Measurements from ENCODE around the gene UGGT2. TPM values are rescaled to one million over a fixed set of nuclear protein-coding genes. Genes with fewer than 3 reads are reported as not detected.
A peak's percentile ranks its signal among the peaks of the same experiment; 100 is the strongest.

UGGT2 gene, protein sequence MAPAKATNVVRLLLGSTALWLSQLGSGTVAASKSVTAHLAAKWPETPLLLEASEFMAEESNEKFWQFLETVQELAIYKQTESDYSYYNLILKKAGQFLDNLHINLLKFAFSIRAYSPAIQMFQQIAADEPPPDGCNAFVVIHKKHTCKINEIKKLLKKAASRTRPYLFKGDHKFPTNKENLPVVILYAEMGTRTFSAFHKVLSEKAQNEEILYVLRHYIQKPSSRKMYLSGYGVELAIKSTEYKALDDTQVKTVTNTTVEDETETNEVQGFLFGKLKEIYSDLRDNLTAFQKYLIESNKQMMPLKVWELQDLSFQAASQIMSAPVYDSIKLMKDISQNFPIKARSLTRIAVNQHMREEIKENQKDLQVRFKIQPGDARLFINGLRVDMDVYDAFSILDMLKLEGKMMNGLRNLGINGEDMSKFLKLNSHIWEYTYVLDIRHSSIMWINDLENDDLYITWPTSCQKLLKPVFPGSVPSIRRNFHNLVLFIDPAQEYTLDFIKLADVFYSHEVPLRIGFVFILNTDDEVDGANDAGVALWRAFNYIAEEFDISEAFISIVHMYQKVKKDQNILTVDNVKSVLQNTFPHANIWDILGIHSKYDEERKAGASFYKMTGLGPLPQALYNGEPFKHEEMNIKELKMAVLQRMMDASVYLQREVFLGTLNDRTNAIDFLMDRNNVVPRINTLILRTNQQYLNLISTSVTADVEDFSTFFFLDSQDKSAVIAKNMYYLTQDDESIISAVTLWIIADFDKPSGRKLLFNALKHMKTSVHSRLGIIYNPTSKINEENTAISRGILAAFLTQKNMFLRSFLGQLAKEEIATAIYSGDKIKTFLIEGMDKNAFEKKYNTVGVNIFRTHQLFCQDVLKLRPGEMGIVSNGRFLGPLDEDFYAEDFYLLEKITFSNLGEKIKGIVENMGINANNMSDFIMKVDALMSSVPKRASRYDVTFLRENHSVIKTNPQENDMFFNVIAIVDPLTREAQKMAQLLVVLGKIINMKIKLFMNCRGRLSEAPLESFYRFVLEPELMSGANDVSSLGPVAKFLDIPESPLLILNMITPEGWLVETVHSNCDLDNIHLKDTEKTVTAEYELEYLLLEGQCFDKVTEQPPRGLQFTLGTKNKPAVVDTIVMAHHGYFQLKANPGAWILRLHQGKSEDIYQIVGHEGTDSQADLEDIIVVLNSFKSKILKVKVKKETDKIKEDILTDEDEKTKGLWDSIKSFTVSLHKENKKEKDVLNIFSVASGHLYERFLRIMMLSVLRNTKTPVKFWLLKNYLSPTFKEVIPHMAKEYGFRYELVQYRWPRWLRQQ (N-terminal part only)
- total RNA-seq: 33.4 TPM

GRCh38 chr13:96053003-96053703 is at the start of gene UGGT2:
UGGT2 (minus strand) TSS chr13:96053401; CDS start chr13:96053312, 89 bp downstream.
- TF ChIP-seq POLR2AphosphoS5 (IDR thresholded peaks at IDR 0.05; ENCODE audit: insufficient read depth in 1 of 2, low read depth in 1 of 2): peak; percentile 64 to 88
- TF ChIP-seq, protein P1, sequence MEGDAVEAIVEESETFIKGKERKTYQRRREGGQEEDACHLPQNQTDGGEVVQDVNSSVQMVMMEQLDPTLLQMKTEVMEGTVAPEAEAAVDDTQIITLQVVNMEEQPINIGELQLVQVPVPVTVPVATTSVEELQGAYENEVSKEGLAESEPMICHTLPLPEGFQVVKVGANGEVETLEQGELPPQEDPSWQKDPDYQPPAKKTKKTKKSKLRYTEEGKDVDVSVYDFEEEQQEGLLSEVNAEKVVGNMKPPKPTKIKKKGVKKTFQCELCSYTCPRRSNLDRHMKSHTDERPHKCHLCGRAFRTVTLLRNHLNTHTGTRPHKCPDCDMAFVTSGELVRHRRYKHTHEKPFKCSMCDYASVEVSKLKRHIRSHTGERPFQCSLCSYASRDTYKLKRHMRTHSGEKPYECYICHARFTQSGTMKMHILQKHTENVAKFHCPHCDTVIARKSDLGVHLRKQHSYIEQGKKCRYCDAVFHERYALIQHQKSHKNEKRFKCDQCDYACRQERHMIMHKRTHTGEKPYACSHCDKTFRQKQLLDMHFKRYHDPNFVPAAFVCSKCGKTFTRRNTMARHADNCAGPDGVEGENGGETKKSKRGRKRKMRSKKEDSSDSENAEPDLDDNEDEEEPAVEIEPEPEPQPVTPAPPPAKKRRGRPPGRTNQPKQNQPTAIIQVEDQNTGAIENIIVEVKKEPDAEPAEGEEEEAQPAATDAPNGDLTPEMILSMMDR (IDR thresholded peaks at IDR 0.05): no peak
- peak in 1 of 2 donors; percentile 68 for TF ChIP-seq POLR2A (IDR thresholded peaks at IDR 0.05)
- H3K4me1 ChIP-seq: peaks cover 6% of the 10 kb centered on the region
- intact Hi-C loops (cut with DNase I): no loop called here
- H3K4me3 ChIP-seq: peak within 1 kb of the TSS; percentile 62 to 95
- H3K9me3 ChIP-seq: no peaks in the 10 kb centered on the region
- no peaks in the 10 kb centered on the region for H3K36me3 ChIP-seq
- peak within 1 kb of the TSS; percentile 73 for H3K27ac ChIP-seq
- peak in 1 of 2 donors; percentile 92 for DNase-seq (ENCODE audit: extremely low spot score in 2 of 2)
- no peaks in the 10 kb centered on the region for H3K27me3 ChIP-seq

DNA sequence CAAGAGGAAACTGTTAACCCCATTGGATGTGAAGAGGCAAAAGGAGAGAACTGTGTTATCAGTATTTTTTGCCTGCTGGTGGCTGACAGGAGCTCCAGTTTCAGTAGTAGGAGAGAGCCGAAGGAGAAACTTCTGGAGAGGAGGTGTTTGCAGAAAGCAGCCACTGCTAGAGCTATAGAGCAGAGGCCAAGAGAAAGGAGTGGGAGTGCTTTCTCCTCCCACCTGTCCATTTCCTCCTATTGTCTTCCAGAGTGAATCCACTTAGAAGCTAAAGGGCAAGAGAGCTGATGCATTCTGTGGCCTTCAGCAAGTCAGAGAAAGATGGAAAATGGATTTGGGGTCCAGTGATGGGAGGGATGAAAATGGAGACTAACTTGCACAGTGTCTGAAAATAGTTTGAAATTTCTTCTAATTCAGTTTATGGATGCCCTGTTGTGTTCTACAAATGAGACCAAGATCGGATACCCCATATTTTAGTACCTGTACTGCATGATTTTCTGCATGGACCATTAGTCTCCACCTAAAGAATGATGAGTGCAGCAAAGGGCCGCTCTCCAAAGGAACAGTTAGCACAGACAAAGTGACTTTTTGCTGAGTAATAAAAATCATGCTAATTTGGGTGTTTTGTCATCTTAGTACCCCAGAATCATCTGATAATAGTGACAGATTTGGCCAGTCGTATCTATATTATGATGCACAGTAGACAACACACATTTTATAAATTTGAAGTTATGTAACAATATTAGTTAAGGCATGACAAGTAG is 47.4 kb upstream of the UGGT2 start:
- Histone ChIP-seq H3K27me3 (no peaks in the 10 kb centered on the region), H3K36me3 (no peaks in the 10 kb centered on the region), H3K4me1 (no peaks in the 10 kb centered on the region), H3K9me3 (no peaks in the 10 kb centered on the region), H3K4me3 (no peak overlapping the region), H3K27ac (no peak overlapping the region)
- TF ChIP-seq, protein P1 (IDR thresholded peaks at IDR 0.05): no peak
- TF ChIP-seq POLR2A (IDR thresholded peaks at IDR 0.05): no peak
- no peak for TF ChIP-seq POLR2AphosphoS5 (IDR thresholded peaks at IDR 0.05; ENCODE audit: insufficient read depth in 1 of 2, low read depth in 1 of 2)
- intact Hi-C loops (cut with DNase I): no loop called here
- DNase-seq (ENCODE audit: extremely low spot score in 2 of 2): no peak

GRCh38 chr13:96093296-96094006 is 40.2 kb upstream of the UGGT2 start:
- Histone ChIP-seq H3K27ac (no peak overlapping the region), H3K9me3 (no peaks in the 10 kb centered on the region), H3K27me3 (peaks cover 10% of the 10 kb centered on the region), H3K36me3 (no peaks in the 10 kb centered on the region), H3K4me1 (peaks cover 15% of the 10 kb centered on the region), H3K4me3 (no peak overlapping the region)
- TF ChIP-seq POLR2AphosphoS5 (IDR thresholded peaks at IDR 0.05; ENCODE audit: insufficient read depth in 1 of 2, low read depth in 1 of 2) (no peak), POLR2A (IDR thresholded peaks at IDR 0.05) (no peak)
- TF ChIP-seq, protein P1 (IDR thresholded peaks at IDR 0.05): no peak
- intact Hi-C loops (cut with DNase I): no loop called here
- no peak for DNase-seq (ENCODE audit: extremely low spot score in 2 of 2)
